NCI-H748 treated with DMSO at 0.1 percent for 48 hours (cell line): ENCODE measurements around the gene ASH1L.
"Not testable (repeated sequence)": the region's sequence is repeated elsewhere in the genome, so short reads cannot be mapped to it uniquely, and the experiment has no call there.

Source experiments
- DNase-seq: peaks from one replicate; lab custom pipeline; 2025; lab: John Stamatoyannopoulos, UW

Gene ASH1L

DNA sequence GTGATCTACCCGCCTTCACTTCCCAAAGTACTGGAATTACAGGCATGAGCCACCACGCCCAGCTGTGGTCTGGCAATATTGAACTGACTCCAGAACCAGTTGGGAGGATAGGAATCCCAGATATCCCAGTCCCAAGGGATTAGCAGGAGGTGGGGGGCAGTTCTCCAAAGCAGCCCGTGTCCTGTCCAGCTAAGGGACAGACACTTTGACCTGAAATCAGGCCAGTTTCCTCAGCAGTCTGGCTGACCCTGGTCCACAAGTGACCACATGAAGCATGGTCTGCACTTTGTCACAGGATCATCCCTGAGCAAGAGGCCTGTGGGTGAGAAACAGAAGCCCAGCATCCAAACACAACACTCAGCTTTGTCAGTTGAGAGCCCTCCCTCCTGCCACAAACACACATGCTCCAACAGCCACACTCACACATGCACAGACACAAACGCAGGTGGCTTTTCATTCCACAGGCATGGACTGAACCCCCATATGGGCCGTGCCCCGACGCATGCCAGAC lies 256.7 kb downstream of the ASH1L start:
- no peak for DNase-seq

DNA sequence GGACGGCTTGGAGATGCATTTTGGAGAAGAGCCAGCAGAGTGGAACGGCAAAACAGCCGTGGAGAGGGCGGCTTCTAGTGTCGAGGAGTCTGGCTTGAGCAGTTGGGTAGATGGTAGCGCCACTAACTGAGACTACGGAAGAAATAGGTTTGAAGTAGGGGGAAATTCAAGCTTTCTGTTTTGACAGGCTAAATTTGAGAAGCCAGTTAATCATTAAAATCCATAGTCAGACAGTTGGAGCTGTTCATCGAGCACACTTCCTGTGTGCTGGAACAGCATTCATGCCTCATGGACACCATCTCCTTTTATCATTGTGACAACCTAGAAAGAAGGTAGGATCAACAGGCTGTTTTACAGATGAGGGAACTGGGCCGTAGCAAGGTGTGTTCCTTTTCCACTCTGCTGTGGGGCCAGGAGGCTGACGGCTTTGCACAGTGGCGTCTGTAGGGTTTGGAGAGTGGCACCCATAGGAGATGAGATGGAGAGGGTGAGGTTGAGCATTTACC lies 258.0 kb downstream of the ASH1L start:
- DNase-seq, result no peak

DNA sequence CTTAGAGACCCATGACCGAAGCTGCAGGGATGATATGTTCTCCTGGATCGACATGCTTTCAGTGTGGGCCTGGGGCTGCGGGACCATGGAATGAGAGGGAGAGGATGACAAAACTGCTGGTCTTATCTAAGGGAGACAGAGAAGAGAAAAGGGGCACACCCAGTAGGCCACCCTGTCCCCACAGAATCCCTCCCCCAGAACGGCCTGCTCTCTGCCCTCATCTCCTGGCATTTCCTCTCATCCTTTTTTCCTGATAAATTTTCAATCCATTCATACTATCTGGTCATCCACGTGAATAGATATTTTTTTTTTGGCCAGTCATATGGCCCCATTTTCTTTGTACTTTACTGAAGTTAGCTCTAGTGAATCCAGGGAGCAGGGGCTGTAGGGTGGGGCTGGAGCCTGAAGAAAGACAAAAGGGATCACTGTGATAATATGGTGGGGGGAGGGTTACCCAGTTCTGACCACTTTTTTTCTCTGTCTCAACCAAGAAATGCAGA lies 261.2 kb downstream of the ASH1L start, which contains the start of gene PKLR:
PKLR (minus strand) TSS at position 97 of the 500 bp plus-strand sequence; CDS start at position 54, 43 bp downstream.
- DNase-seq, result no peak

DNA sequence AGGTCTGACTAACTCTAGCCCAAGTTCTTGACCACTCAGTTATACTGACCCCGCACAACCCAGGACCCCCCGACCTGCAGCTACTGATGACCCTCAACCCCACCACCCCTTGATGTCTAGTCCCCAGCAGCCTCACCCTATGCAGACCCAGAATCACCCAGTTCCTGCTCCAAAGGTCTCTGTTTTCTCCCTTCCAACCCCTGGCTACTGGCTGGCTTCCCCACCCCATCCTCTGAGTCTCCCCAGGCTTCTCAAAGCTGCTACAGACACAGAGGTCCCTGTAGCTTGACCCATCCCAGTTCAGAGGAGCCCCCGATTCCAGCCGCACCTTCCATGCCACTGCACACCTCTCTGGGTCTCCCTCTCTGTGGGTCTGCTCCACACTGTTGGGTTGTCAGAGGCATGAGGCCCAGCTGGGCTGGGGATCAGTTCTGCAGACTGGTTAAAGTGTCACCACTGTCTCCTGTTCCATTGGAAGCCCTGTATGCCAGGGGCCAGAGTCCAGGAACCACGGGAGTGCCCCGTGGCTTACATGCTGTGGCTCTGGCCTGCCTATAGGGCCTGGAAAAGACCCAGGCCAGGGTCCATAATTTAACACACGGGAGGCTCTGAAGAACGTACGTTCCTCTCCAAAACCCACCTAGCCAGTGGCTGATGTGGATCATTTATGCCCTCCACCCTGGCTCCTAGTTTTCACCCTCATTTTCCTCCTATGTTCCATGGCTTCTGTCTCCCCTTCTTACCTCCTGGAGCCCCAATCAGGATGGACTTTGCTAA lies 261.9 kb downstream of the ASH1L start:
- DNase-seq, result no peak

DNA sequence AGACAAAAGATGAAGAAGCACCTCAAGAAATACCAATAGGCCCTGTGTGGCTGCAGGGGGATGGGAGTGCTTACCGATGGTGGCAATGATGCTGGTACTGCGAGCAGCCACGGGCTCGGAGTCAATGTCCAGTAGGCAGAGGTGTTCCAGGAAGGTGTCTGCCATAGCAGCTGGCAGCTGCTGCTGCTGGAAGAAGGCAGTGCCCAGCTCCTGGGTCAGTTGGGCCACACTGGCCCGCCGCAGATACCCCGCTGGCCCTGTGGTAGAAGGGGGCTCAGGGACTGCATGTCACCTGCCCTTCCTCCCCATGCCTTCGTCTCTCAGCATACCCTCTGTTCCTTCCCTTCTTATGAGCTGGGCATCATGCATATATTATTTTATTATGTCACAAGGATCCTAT lies 262.6 kb downstream of the ASH1L start:
- no peak for DNase-seq

DNA sequence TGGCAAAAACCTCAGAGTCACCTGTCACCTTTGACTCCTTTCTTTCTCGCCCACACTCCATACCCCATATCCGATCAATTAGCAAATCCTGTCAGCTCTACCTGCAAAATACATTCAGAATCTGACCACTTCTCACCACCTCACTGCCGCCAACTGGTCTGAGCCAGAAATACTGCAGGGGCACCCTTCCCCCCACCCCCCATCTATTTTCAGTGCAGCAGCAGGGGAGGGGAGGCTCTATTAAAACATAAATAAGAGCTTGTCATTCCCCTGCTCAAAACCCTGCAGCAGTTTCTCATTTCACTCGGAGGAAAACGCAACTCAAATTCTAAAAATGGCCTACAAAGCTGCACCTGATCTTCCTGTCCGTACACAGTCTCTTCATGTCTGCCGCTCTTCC lies 265.2 kb downstream of the ASH1L start:
- no peak for DNase-seq

DNA sequence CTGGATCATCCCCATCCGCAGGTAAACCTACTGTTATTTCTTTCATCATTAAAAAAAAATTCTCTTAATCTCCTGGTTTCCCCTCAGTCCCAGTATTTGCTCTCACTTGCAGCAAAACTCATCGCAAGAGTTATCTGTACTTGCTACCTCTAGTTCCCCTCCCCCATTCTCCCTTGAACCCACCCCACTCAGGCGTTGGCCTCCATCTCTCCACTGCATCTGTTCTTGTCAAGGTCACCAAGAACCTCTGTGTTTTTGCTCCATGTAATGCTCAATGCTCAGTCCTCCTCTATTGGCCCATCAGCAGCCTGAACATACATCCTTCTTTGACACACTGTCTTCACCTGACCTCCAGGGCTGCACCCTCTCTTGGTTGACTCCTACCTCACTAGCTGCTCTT lies 265.9 kb downstream of the ASH1L start:
- no peak for DNase-seq

DNA sequence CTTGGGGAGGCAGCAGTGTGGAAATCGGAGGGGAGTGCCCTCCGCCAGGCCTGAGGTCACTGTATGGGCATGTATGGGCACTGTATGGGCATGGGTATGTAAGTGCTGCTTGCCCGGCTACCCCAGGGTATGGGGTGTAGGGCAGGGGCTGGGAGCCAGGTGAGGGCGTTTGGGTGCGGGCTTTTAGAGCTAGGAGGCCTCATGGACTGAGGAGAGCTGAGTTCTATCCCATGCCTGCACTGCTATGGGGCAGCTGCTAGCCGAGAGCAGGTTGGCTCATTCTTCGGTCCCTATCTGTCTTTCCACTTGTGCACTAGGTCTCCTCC lies 266.7 kb downstream of the ASH1L start:
- no peak for DNase-seq

DNA sequence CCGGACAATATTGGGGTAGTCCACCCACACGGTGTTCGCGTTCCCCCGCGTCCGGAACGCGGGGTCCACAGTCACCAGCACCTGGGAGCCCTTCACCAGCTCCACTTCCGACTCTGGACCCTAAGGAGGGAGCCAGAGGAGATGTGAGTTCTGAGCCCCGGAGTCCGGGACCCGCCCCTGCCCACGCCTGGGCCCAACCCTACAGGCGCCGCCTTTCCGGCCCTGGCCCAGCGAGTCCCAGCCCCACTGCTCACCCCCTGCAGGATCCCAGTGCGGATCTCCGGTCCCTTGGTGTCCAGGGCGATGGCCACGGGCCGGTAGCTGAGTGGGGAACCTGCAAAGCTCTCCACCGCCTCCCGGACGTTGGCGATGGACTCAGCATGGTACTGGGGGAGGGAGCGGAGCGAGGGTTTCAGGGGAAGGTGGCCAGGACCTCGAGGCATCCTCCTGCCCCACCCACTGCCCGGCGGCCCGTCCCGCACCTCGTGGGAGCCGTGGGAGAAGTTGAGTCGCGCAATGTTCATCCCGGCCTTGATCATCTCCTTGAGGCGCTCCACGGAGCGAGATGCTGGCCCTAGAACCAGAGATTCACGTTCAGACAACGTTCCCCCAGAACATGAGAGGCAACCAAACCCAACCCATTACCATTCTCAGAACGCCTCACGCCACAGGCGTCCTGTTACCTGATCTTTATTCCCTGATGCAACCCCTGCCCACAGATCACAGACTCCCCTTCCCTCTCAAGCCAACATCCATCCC lies 267.2 kb downstream of the ASH1L start:
- no peak for DNase-seq

DNA sequence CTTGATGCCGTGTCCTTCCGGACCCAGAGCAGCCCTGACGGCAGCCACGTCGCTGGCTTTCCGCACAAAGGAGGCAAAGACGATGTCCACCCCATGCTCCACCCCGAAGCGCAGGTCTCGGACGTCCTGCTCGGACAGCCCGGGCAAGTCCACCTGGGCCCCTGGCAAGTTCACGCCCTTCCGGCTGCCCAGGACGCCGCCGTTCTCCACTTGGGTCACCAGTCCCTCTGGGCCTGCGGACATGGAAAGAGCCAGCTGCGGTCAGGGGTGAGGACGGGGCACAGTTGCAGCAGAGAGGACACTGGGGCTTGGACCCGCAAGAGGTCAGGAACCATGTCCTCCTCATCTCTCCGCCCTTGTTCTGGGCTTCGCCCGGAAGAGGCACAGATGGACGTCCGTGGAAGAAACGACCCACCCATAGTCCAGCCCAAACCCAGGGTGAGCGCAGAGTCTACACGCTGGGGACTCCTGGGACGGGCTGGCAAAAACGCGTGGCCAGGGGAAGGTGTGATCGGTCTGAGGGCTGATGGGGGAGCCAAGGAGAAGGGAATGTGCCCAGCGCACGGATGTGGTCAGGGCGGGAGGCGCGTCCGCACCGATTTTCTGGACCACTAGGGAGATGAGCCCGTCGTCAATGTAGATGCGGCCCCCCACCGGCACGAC lies 268.0 kb downstream of the ASH1L start:
- no peak for DNase-seq

DNA sequence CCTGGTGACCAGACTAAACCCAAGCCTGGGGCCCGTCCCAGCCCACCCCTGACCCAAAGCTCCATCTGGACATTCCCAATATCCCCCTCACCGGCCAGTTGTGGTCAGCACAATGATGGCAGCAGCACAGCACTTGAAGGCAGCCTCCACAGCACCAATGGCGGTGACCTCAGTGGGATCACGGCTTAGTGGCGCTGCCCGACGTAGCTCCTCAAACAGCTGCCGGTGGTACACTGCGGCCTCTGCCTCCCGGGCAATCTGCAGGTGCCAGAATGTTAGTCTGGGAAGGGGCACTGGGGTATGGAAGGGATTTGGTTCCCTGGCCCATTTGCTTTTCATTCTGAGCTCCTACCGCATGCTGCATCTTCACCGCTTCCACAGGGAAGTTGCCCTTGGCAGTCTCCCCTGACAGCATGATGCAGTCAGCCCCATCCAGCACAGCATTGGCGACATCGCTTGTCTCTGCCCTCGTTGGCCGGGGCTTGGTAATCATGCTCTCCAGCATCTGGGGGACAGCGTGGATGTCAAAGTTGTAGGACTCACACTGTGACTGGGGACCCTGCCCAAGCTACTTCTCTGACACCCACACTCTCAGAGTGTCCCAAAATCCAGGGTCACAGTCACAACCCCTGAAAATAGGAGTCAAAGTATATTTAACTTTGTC lies 269.4 kb downstream of the ASH1L start:
- no peak for DNase-seq

DNA sequence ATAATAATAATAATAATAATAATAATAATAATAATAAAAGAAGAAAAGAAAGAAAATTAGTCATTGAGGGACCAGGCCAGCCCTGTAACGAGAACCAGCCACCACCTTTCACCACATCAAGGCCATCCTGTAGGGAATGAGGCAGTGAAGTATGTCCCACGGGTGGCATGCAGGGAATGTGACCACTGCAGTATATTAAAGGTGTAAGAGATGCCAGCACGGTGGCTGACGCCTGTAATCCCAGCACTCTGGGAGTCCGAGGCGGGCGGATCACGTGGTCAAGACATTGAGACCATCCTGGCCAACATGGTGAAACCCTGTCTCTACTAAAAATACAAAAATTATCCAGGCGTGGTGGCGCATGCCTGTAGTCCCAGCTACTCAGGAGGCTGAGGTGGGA lies 271.6 kb downstream of the ASH1L start:
- not testable (repeated sequence) for DNase-seq

DNA sequence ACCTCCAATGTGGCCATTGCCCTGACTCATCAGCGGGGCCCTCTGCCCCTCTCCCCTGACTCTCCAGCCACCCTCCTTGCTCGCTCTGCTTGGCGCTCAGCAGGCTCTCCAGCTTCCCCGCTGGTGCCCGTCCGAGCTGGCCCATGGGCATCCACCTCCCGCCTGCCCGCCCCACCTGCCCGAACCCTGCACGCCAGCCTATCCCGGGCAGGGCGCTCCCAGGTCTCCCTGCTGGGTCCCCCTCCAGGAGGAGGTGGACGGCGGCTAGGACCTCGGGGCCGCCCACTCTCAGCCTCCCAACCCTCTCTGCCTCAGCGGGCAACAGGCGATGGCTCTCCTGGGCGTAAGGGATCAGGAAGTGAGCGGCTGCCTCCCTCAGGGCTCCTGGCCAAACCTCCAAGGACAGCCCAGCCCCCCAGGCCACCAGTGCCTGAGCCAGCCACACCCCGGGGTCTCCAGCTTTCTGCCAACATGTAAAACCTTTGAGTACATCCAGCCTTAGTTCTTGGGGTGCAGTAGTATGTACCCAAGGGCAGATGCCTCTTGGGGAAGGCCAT lies 274.5 kb downstream of the ASH1L start:
- DNase-seq, result no peak

DNA sequence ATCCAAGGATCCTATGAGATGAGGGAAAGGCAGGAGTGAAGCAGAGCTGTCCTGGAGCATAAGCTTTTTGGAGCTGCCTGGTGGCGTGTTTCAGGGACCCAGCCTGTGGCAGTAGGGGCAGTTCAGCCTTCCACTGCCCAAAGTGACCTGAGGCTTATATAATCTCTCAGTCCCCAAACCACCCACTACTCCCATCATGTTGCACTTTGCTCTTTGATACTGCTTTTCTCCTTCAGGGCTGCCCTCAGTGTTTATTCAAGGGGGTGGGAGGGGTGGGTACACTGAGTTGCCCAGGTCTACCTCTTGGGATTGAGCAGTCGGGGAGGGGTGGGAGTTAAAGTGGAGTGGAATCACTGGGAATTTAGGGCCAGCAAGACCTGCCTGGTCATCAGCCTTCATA lies 276.1 kb downstream of the ASH1L start:
- DNase-seq, result no peak

DNA sequence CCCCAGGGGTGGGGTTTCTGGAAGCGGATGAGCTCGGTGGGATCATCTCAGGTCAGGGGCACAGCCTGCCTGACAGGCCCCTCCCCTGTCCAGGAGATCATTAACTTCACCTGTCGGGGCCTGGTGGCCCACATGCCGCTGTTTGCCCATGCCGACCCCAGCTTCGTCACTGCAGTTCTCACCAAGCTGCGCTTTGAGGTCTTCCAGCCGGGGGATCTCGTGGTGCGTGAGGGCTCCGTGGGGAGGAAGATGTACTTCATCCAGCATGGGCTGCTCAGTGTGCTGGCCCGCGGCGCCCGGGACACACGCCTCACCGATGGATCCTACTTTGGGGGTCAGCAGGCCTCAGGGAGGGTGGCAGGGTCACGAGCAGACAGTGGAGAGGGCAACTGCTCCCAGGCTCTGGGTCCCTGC lies 277.0 kb downstream of the ASH1L start:
- no peak for DNase-seq
